NT2/D1 (cell line): ENCODE data around the gene ITIH5.

Experiments used
- DNase-seq: peaks from one replicate; pipeline ENCODE4 v3.0.0-alpha.2; 2011; ENCODE audit warnings: low read depth, low spot score
- H3K27me3 ChIP-seq: 2 replicates; pipeline ENCODE4 v1.6.0; 2011; ENCODE audit warnings: mild to moderate bottlenecking; ENCODE audit not compliant: insufficient read length, insufficient read depth
- H3K36me3 ChIP-seq: 2 replicates; pipeline ENCODE4 v1.6.1; 2011; ENCODE audit warnings: mild to moderate bottlenecking, low read length, mixed read lengths; ENCODE audit not compliant: insufficient read depth, insufficient read length
- H3K4me1 ChIP-seq: 2 replicates; pipeline ENCODE4 v1.5.1; 2011; ENCODE audit not compliant: insufficient read depth, insufficient read length
- H3K4me3 ChIP-seq: 2 replicates; pipeline ENCODE4 v1.5.1; 2011; ENCODE audit warnings: low read depth; ENCODE audit not compliant: insufficient read length
- H3K9ac ChIP-seq: 2 replicates; pipeline ENCODE4 v1.6.0; 2011; ENCODE audit warnings: low read depth; ENCODE audit not compliant: insufficient read length
- H3K9me3 ChIP-seq: 2 replicates; pipeline ENCODE4 v1.5.1; 2011; ENCODE audit warnings: mild to moderate bottlenecking, low read length; ENCODE audit not compliant: insufficient read depth
- SUZ12 ChIP-seq: IDR thresholded peaks from 2 replicates; pipeline ENCODE4 v1.6.1; 2011; ENCODE audit not compliant: insufficient read length, insufficient read depth; ENCODE audit errors: extremely low read depth
- YY1 ChIP-seq: IDR thresholded peaks from 2 replicates; pipeline ENCODE4 v1.6.1; 2011; ENCODE audit not compliant: insufficient read length, insufficient read depth
- ZNF274 ChIP-seq: IDR thresholded peaks from 2 replicates; pipeline ENCODE4 v1.6.1; 2011; ENCODE audit warnings: mild to moderate bottlenecking, low read depth, low read length

Gene ITIH5

DNA sequence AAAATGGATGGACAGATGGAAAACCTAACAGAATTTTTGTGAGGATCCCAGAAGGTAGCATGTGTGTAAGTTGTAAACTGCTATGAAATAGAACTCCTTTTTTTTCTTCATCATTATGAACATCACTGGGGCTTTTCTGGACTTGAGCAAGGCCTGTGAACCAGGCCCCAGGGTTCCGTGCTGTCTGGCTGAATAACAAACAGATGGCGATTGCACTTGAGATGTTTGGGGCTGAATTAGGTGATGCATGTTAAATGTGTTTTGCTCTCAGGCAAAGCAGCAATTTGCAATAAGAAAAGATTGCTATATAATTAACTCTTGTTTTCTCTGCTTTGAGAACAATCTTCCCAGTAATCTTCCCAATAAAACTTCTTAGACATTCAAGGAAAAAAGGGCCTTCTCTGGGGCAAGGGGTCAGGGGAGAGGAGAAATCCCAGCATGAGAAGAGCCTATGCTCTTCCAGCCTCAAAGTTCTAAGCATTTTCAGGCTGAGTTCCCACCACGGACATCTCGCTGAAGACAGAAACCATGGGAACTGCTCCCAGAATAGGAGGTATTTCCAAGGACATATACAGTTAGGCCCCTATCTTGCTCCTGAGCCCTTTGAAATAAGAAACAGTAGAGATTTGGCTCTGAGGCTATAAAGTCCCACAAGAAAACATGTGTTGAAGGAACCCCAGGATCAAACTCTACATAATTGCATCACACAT lies 98.7 kb downstream of the ITIH5 start:
- Histone ChIP-seq H3K4me1 (peaks cover 6% of the 10 kb centered on the region), H3K4me3 (no peak overlapping the region), H3K9me3 (no peaks in the 10 kb centered on the region), H3K9ac (no peak overlapping the region), H3K27me3 (no peaks in the 10 kb centered on the region), H3K36me3 (no peaks in the 10 kb centered on the region)
- TF ChIP-seq SUZ12, result no peak
- TF ChIP-seq ZNF274, result no peak
- no peak for TF ChIP-seq YY1
- DNase-seq, result no peak

DNA sequence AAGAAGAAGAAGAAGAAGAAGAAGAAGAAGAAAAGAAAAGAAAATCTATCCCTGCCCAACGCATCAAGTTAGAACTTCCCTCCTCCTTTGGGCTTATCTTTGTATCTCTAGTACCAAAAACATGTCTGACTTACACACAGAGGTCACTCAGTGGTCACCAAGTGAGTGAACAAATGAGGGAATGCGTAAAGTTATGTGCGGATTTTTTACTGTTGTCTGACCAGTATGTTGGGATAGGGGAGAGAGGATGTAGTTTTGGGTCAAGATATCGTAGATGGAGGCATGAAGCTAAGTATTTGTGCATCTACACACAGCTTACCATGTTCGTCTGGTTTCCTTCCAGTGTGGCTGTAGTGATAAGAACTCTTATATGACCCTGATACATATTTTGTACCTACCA lies 99.9 kb downstream of the ITIH5 start:
- TF ChIP-seq SUZ12 (no peak), ZNF274 (no peak), YY1 (no peak)
- no peaks in the 10 kb centered on the region for H3K9me3 ChIP-seq
- no peaks in the 10 kb centered on the region for H3K36me3 ChIP-seq
- H3K9ac ChIP-seq, result no peak overlapping the region
- no peak for DNase-seq
- no peak overlapping the region for H3K4me3 ChIP-seq
- no peaks in the 10 kb centered on the region for H3K27me3 ChIP-seq
- H3K4me1 ChIP-seq, result peaks cover 8% of the 10 kb centered on the region

DNA sequence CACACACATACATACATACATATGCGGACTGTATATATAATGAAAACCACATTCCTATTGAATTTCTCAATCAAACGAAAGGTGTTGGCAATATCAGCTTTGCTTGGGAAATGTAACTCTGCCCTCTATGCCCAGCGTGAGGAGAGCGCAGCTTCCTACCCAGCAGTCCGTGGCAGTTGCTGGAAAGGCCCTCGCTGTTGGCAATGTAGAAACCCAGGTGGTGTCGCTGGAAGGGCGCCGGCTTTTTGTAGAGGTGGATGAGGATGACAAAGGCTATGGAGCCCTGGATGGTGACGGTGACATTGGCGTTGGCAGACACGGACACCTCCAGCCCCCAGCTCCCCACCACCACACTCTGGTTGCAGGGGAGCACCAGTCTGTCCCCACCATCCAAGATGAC lies 100.9 kb downstream of the ITIH5 start:
- no peak overlapping the region for H3K4me3 ChIP-seq
- H3K9ac ChIP-seq, result no peak overlapping the region
- TF ChIP-seq SUZ12 (no peak), YY1 (no peak), ZNF274 (no peak)
- peaks cover 8% of the 10 kb centered on the region for H3K4me1 ChIP-seq
- no peak for DNase-seq
- H3K36me3 ChIP-seq, result no peaks in the 10 kb centered on the region
- H3K27me3 ChIP-seq, result no peaks in the 10 kb centered on the region
- H3K9me3 ChIP-seq, result no peaks in the 10 kb centered on the region

DNA sequence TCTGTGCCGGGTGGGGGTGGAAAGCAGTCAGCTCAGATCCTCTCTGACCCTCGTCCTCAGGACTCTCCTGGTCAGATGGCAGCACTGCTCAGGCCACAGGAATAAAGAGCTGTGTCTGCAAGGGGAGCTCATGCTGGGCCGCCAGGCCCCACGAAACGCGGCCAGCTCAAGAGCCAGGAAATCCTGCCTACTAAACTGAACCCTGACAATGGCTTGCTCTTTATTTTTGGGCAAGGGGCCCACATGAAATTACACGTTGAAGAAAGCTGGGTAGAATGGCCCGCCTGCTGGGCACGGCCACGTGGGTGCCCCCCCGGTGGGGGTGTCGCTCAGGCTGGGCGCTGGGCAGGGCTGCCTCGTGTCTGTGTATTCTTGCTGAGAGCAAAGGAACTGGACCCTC lies 103.0 kb downstream of the ITIH5 start:
- Histone ChIP-seq H3K27me3 (no peaks in the 10 kb centered on the region), H3K4me3 (no peak overlapping the region), H3K36me3 (no peaks in the 10 kb centered on the region), H3K4me1 (peaks cover 8% of the 10 kb centered on the region), H3K9me3 (no peaks in the 10 kb centered on the region), H3K9ac (no peak overlapping the region)
- TF ChIP-seq YY1 (no peak), SUZ12 (no peak), ZNF274 (no peak)
- no peak for DNase-seq

DNA sequence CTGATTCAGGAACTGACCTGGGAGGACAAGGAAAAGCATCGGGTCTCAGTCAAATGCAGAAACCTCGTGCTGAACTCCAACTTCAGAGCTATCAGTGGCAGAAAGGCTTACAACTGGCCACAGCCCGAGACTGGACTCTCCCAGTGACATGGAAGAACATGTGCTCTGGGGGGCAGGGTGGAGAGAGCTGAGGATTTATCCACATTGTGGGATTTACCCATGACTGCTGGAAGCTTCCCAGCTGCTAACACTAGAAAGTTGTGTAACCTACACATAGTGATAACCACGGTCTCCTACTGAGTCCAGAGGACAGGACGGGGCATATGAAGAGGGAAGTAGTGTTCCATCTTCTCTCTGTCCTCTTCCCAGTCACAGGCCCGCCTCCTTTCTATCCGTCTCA lies 103.4 kb downstream of the ITIH5 start:
- H3K9ac ChIP-seq, result no peak overlapping the region
- no peak for TF ChIP-seq ZNF274
- TF ChIP-seq YY1, result no peak
- no peak for TF ChIP-seq SUZ12
- no peaks in the 10 kb centered on the region for H3K9me3 ChIP-seq
- H3K4me1 ChIP-seq, result peaks cover 8% of the 10 kb centered on the region
- no peak for DNase-seq
- no peaks in the 10 kb centered on the region for H3K27me3 ChIP-seq
- no peaks in the 10 kb centered on the region for H3K36me3 ChIP-seq
- no peak overlapping the region for H3K4me3 ChIP-seq

DNA sequence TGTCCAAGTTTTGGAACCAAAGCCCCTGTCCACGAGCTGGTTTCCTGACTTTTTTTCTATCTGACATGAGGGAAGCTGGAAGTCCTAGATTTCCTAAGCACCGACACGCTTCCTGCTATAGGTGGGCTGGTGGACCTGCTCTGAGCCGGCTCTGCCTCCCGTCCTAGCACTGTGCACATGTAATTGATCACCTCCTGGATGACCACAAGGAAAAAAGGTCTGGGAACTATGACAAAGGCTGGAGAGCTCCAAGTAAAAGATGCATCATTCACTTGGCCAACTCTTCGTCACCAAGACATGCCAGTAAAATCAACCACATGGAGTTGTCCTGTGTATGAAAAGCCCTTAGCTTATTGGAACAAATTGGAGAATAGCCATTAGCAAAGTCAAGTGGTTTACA lies 104.8 kb downstream of the ITIH5 start:
- Histone ChIP-seq H3K4me1 (peaks cover 8% of the 10 kb centered on the region), H3K9ac (no peak overlapping the region), H3K9me3 (no peaks in the 10 kb centered on the region), H3K4me3 (no peak overlapping the region), H3K27me3 (no peaks in the 10 kb centered on the region), H3K36me3 (no peaks in the 10 kb centered on the region)
- TF ChIP-seq ZNF274 (no peak), SUZ12 (no peak), YY1 (no peak)
- no peak for DNase-seq

DNA sequence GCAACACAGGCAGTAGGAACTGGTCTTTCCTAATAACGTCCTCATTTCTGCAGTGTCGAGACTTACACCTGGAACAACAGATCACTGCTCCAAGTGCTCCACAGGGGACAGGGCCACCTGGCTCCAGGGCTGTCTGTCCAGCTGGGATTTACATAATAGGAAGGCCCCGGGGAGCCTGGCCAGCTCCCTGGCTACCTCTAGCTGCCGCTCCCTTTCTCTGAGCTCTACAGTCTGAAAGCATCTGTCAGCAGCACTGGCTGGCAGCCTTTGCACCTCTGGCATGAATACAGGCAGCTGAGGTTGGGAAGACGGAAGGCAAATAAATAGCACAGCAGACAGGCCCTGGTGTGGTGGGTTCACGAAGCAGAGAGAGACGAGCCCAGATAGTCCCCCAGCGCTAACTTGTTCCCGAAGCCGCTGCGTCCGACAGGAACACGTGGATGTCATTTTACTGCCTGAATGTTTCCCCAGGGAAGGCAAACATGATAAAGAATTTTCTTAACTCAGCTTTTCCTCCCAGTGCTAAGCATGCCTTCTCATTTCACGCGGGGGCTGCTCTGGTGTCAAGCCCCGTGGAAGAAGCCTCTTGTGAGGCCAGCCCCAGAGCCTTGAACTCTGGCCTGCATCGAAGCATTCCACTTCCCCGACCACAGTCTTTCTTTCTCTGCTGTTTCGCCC lies 105.4 kb downstream of the ITIH5 start:
- DNase-seq, result no peak

More for the DNA sequence above, 105.4 kb downstream of the ITIH5 start:
- Histone ChIP-seq H3K9ac (peak overlapping the region; percentile 42), H3K4me1 (peaks cover 8% of the 10 kb centered on the region), H3K4me3 (no peak overlapping the region), H3K27me3 (no peaks in the 10 kb centered on the region), H3K36me3 (no peaks in the 10 kb centered on the region), H3K9me3 (no peaks in the 10 kb centered on the region)
- TF ChIP-seq ZNF274 (no peak), YY1 (no peak), SUZ12 (no peak)
